ENCODE data around the gene SDK1.

DNA sequence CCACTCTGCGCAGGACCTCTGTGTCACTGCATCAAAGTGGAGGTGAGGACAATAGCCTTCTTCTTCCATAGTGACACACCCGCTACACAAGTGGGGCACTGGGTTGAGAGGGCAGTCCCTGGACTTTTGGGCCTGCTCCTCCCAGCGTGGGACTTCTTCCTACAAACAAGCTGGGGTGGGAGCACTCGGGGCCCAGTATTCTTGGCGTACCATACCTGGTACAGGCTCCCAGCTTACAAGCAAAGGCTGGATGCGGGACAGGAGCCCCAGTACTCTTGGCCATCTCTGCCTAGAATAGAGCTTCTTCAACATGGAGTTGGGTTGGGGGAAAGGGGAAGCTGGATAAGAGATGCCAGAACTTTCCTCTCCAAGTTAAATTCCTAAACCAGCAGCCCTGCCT is 954.3 kb downstream of the SDK1 start:
- TF ChIP-seq, protein P1, sequence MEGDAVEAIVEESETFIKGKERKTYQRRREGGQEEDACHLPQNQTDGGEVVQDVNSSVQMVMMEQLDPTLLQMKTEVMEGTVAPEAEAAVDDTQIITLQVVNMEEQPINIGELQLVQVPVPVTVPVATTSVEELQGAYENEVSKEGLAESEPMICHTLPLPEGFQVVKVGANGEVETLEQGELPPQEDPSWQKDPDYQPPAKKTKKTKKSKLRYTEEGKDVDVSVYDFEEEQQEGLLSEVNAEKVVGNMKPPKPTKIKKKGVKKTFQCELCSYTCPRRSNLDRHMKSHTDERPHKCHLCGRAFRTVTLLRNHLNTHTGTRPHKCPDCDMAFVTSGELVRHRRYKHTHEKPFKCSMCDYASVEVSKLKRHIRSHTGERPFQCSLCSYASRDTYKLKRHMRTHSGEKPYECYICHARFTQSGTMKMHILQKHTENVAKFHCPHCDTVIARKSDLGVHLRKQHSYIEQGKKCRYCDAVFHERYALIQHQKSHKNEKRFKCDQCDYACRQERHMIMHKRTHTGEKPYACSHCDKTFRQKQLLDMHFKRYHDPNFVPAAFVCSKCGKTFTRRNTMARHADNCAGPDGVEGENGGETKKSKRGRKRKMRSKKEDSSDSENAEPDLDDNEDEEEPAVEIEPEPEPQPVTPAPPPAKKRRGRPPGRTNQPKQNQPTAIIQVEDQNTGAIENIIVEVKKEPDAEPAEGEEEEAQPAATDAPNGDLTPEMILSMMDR (IDR thresholded peaks at IDR 0.05): no peak
- TF ChIP-seq POLR2A (IDR thresholded peaks at IDR 0.05): no peak

Data from uterus (tissue), 2 donors.